Progenitor cell of endocrine pancreas (in vitro differentiated cells): Measurements from ENCODE around the gene GHDC. TPM values are rescaled to one million over a fixed set of nuclear protein-coding genes. Genes with fewer than 3 reads are reported as not detected.
"Not testable (repeated sequence)": the region's sequence is repeated elsewhere in the genome, so short reads cannot be mapped to it uniquely, and the experiment has no call there.

Source experiments
- DNase-seq: peaks from one replicate; pipeline ENCODE4 v3.0.0; 2021; ENCODE audit warnings: low spot score; ENCODE audit not compliant: unreplicated experiment
- H3K27ac Mint-ChIP-seq: 2 replicates; pipeline ENCODE4 v1.8.0; 2021; ENCODE audit warnings: mild to moderate bottlenecking, moderate library complexity, mixed read lengths
- H3K27me3 Mint-ChIP-seq: 2 replicates; pipeline ENCODE4 v1.8.0; 2021; ENCODE audit warnings: mixed read lengths
- H3K36me3 Mint-ChIP-seq: 2 replicates; pipeline ENCODE4 v1.8.0; 2022; ENCODE audit warnings: mixed read lengths; ENCODE audit not compliant: insufficient read depth
- H3K4me1 Mint-ChIP-seq: 2 replicates; pipeline ENCODE4 v1.8.0; 2021; ENCODE audit warnings: low read depth, mixed read lengths
- H3K4me3 Mint-ChIP-seq: 2 replicates; pipeline ENCODE4 v1.8.0; 2021; ENCODE audit warnings: low read depth, mild to moderate bottlenecking, moderate library complexity, mixed read lengths
- H3K9me3 Mint-ChIP-seq: 2 replicates; pipeline ENCODE4 v1.8.0; 2021; ENCODE audit warnings: low read depth, mixed read lengths
- CTCF ChIP-seq: fragments of 200-600 bp; sonication (generic); IDR thresholded peaks from one replicate; pipeline ENCODE4 v1.5.0; 2021; ENCODE audit warnings: antibody characterized with exemption, mild to moderate bottlenecking; ENCODE audit not compliant: unreplicated experiment
- total RNA-seq: library from RNA; stranded (reverse); gene quantifications from 2 replicates; pipeline ENCODE4 v1.2.1, GENCODE V29; 2021

Gene GHDC
- total RNA-seq, 1 donor from 2014 or later = 6.8 TPM

DNA sequence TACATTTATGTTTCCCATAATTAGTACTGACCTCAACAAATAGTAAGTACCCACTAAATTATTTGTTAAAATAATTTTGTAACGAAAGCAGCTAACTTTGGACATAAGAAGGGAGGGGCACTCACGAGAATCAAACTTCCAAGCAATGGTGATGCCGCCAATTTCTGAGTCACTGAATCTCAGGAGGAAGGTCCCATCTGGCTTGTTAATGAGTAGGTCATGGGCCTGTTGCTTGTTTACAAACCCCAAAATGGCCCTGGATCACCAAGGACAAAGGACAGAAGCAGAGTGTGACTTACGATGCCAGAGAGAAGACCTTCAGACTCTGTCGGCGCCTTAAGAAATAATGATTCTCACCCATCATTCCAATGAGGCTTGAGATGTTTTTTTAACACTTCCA, 15.8 kb upstream of the GHDC start:
- Mint-ChIP-seq H3K36me3 (peaks cover 17% of the 10 kb centered on the region), H3K4me1 (no peaks in the 10 kb centered on the region)

DNA sequence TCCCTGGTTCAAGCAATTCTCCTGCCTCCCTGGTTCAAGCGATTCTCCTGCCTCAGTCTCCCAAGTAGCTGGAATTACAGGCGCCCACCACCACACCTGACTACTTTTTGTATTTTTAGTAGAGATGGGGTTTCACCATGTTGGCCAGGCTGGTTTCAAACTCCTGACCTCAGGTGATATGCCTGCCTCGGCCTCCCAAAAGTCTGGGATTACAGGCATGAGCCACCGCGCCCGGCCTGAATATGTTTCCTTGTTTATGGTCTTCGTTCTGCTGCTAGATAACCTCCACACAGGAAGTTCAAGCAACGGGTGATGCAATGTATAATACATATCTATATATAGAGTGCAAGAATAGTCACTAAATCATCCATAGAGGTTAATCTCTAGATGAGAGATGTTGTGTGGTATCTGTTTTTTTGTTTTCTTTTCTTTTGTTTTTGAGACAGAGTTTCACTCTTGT, 11.9 kb upstream of the GHDC start:
- H3K4me1 Mint-ChIP-seq, H3K4me3 Mint-ChIP-seq: not testable (repeated sequence)
- peaks cover 26% of the 10 kb centered on the region for H3K36me3 Mint-ChIP-seq

More for the DNA sequence above, 15.8 kb upstream of the GHDC start:
- Mint-ChIP-seq H3K27ac (no peak overlapping the region), H3K4me3 (no peak overlapping the region), H3K9me3 (no peaks in the 10 kb centered on the region), H3K27me3 (no peaks in the 10 kb centered on the region)
- TF ChIP-seq CTCF = no peak
- DNase-seq = no peak

DNA sequence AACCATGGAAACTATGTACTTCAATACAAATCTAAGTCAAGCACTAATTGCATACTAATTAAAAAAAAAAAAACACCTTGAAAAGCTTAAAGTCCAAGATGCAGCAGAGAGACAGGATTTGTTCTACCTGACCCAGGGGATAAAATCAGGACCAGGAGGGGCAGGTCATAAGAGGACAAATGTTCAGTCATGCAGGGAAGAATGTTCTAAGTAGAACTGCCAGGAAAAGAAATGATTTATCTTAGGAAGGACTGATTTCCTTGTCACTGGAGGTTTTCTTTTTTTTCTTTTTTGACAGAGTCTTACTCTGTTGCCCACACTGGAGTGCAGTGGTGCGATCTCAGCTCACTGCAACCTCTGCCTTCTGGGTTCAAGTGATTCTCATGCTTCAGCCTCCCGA, 9.1 kb upstream of the GHDC start:
- H3K27ac Mint-ChIP-seq = no peak overlapping the region

More for the DNA sequence above, 11.9 kb upstream of the GHDC start:
- H3K27ac Mint-ChIP-seq, H3K9me3 Mint-ChIP-seq, DNase-seq, H3K27me3 Mint-ChIP-seq: not testable (repeated sequence)

GRCh38 chr17:42202696-42203095, 8.4 kb upstream of the GHDC start:
- no peak overlapping the region for H3K27ac Mint-ChIP-seq
- H3K36me3 Mint-ChIP-seq = peaks cover 15% of the 10 kb centered on the region
- no peaks in the 10 kb centered on the region for H3K27me3 Mint-ChIP-seq
- no peak for TF ChIP-seq CTCF
- H3K9me3 Mint-ChIP-seq = no peaks in the 10 kb centered on the region
- peaks cover 12% of the 10 kb centered on the region for H3K4me1 Mint-ChIP-seq
- DNase-seq = no peak
- no peak overlapping the region for H3K4me3 Mint-ChIP-seq

More for the DNA sequence above, 9.1 kb upstream of the GHDC start:
- TF ChIP-seq CTCF = no peak
- no peak for DNase-seq
- Mint-ChIP-seq H3K36me3 (peaks cover 15% of the 10 kb centered on the region), H3K4me3 (no peak overlapping the region), H3K27me3 (no peaks in the 10 kb centered on the region), H3K4me1 (peaks cover 12% of the 10 kb centered on the region), H3K9me3 (no peaks in the 10 kb centered on the region)

DNA sequence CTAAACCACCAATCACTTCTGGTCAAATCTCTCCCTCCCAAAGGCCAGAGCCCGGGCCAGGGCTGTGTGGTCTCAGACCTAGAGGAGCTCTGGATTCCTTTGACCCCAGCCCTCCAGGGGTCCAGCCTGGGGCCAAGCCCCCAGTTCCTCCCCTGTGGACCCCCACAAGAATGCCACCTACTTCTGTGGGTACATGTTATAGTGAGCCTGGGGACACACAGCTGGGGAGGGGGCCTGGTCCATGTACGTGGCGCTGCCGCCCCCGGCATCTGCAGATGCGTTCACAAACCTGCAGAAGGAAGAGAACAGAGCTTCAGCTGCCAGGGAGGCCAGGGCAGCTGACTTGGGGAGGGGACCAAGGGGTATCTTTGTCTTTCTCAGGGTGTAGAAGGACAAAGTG, 7.9 kb upstream of the GHDC start:
- no peak overlapping the region for H3K4me3 Mint-ChIP-seq

More for the DNA sequence above, 7.9 kb upstream of the GHDC start:
- Mint-ChIP-seq H3K27me3 (no peaks in the 10 kb centered on the region), H3K9me3 (no peaks in the 10 kb centered on the region), H3K36me3 (peaks cover 14% of the 10 kb centered on the region), H3K4me1 (peaks cover 12% of the 10 kb centered on the region), H3K27ac (no peak overlapping the region)
- no peak for DNase-seq
- TF ChIP-seq CTCF = no peak
